ENCODE data around the gene TMEM192.
"Not testable (repeated sequence)": the region's sequence is repeated elsewhere in the genome, so short reads cannot be mapped to it uniquely, and the experiment has no call there.

Gene TMEM192

DNA sequence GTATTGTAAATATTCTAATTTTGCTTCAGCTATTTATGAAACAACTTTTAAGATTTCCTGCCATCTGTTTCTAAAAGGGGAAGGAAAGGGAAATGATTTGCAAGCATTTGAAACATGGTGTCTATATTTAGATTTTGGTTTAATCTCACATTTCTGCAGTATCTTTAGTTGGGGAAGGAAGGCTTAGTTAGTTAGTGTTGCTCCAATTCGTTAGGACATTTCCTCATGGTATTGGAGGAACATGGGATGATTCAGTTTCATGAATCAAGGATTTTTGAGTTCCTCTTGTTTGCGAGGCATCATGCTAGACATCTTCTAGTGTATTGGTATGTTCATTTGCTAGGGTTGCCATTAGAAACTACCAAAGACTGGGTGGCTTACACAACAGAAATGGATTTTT is 20.5 kb upstream of the TMEM192 start:
- Histone ChIP-seq H3K4me1 (peaks cover 35% of the 10 kb centered on the region), H3K27me3 (no peaks in the 10 kb centered on the region), H3K4me3 (peak overlapping the region; percentile 12; the same call in 1 of the 2 replicates), H3K36me3 (no peaks in the 10 kb centered on the region), H4K20me1 (no peaks in the 10 kb centered on the region), H3K9me3 (no peaks in the 10 kb centered on the region), H3K4me2 (peak overlapping the region; percentile 71), H3K9ac (peak overlapping the region; percentile 56; the same call in 1 of the 2 replicates), H3K27ac (peak overlapping the region; percentile 63)
- no peak for TF ChIP-seq Cebpa-rat (IDR thresholded peaks at IDR 0.05)

- TF ChIP-seq Cebpa-rat (IDR thresholded peaks at IDR 0.05): no peak
- no peaks in the 10 kb centered on the region for H4K20me1 ChIP-seq
- H3K4me3 ChIP-seq: no peak overlapping the region
- H3K4me1 ChIP-seq: peaks cover 35% of the 10 kb centered on the region
- no peaks in the 10 kb centered on the region for H3K27me3 ChIP-seq
- no peak overlapping the region for H3K27ac ChIP-seq
- peak overlapping the region; percentile 71 for H3K4me2 ChIP-seq
- H3K36me3 ChIP-seq: no peaks in the 10 kb centered on the region
- H3K9ac ChIP-seq: no peak overlapping the region
- no peaks in the 10 kb centered on the region for H3K9me3 ChIP-seq
Measured at GRCh38 chr4:165131247-165131832, 18.7 kb upstream of the TMEM192 start.

DNA sequence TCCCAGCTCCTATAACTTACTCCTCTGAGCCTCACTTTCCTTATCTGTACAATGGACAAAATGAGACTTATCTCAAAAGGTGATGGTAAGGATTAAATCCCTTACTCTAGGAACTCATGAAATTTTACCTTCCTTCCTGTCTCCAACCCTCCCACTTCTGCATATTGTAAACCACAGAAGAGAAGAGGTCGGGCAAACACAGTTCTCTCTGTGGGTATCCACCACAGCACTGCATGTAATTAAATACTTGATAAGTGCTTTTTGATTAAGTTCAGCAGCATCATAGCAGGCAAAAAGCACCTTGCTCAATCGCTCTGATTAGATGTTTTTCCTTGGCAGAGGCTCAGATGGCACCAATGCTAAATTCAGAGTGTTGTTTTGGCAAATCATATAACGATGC is 17.3 kb upstream of the TMEM192 start:
- no peak for TF ChIP-seq Cebpa-rat (IDR thresholded peaks at IDR 0.05)
- Histone ChIP-seq H4K20me1 (no peaks in the 10 kb centered on the region), H3K9me3 (peaks cover 6% of the 10 kb centered on the region; the same call in 1 of the 2 replicates), H3K4me2 (no peak overlapping the region), H3K27me3 (no peaks in the 10 kb centered on the region), H3K36me3 (no peaks in the 10 kb centered on the region), H3K4me3 (no peak overlapping the region), H3K9ac (no peak overlapping the region), H3K4me1 (peaks cover 35% of the 10 kb centered on the region), H3K27ac (no peak overlapping the region)

DNA sequence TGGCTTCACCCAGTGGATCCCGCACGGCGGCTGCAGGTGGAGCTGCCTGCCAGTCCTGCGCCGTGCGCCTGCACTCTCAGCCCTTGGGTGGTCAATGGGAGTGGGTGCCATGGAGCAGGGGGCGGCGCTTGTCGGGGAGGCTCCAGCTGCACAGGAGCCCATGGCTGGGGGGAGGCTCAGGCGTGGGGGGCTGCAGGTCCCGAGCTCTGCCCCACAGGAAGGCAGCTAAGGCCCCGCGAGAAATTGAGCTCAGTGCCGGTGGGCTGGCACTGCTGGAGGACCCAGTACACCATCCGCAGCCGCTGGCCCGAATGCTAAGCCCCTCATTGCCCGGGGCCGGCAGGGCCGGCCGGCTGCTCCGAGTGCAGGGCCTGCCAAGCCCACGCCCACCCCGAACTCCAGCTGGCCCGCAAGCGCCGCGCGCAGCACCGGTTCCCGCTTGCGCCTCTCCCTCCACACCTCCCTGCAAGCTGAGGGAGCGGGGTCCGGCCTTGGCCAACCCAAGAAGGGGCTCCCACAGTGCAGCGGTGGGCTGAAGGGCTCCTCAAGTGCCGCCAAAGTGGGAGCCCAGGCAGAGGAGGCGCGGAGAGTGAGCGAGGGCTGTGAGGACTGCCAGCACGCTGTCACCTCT is 13.3 kb upstream of the TMEM192 start:
- H3K9me3 ChIP-seq, H3K4me3 ChIP-seq, H3K27ac ChIP-seq, H3K27me3 ChIP-seq, H3K4me1 ChIP-seq, H4K20me1 ChIP-seq, H3K4me2 ChIP-seq, H3K9ac ChIP-seq, H3K36me3 ChIP-seq: not testable (repeated sequence)

GRCh38 chr4:165124488-165124887 is 11.8 kb upstream of the TMEM192 start:
- Histone ChIP-seq H3K4me3 (no peak overlapping the region), H3K27me3 (no peaks in the 10 kb centered on the region), H3K4me2 (no peak overlapping the region), H3K9ac (no peak overlapping the region), H4K20me1 (no peaks in the 10 kb centered on the region), H3K4me1 (no peaks in the 10 kb centered on the region), H3K9me3 (peaks cover 6% of the 10 kb centered on the region; the same call in 1 of the 2 replicates), H3K27ac (no peak overlapping the region), H3K36me3 (no peaks in the 10 kb centered on the region)
- no peak for TF ChIP-seq Cebpa-rat (IDR thresholded peaks at IDR 0.05)

- H4K20me1 ChIP-seq: no peaks in the 10 kb centered on the region
- H3K4me2 ChIP-seq: no peak overlapping the region
- no peak for TF ChIP-seq Cebpa-rat (IDR thresholded peaks at IDR 0.05)
- peaks cover 5% of the 10 kb centered on the region for H3K4me1 ChIP-seq
- H3K27ac ChIP-seq: no peak overlapping the region
- no peaks in the 10 kb centered on the region for H3K27me3 ChIP-seq
- H3K9ac ChIP-seq: no peak overlapping the region
- no peaks in the 10 kb centered on the region for H3K9me3 ChIP-seq
- no peaks in the 10 kb centered on the region for H3K36me3 ChIP-seq
- H3K4me3 ChIP-seq: no peak overlapping the region
Measured at GRCh38 chr4:165118256-165118909, 5.7 kb upstream of the TMEM192 start.

GRCh38 chr4:165115301-165115700 is 2.6 kb upstream of the TMEM192 start:
- Histone ChIP-seq H3K9me3 (no peaks in the 10 kb centered on the region), H3K36me3 (peaks cover 2% of the 10 kb centered on the region), H3K27me3 (no peaks in the 10 kb centered on the region), H4K20me1 (no peaks in the 10 kb centered on the region), H3K9ac (no peak overlapping the region), H3K4me2 (no peak overlapping the region), H3K4me3 (no peak overlapping the region), H3K4me1 (peaks cover 22% of the 10 kb centered on the region), H3K27ac (no peak overlapping the region)
- TF ChIP-seq Cebpa-rat (IDR thresholded peaks at IDR 0.05): no peak

DNA sequence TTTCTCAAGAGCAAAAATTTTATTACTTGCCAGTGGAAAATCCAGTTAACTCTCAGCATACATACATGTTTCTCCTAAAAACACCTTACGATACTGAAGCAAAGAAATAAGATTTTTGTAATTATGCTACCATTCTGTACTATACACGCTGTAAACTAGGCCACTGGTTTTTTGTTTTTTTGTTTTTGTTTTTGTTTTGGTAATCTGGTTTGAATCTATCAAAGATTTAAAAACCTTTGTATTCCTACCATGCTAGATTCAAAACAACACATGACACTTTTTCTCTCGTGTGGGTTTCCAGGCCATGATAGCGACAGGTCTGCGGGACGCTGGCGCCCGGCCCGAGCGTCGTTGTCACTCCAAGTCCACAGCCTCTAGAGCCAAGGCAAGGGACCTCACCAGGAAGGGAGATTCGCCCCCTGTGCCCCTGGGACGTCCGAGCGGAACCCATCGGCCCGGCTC is 723 bp downstream of the TMEM192 start:
- no peaks in the 10 kb centered on the region for H3K9me3 ChIP-seq
- H3K9ac ChIP-seq: peak overlapping the region; percentile 92
- TF ChIP-seq Cebpa-rat (IDR thresholded peaks at IDR 0.05): no peak
- H3K4me2 ChIP-seq: peak overlapping the region; percentile 68
- peaks cover 22% of the 10 kb centered on the region for H3K4me1 ChIP-seq
- no peaks in the 10 kb centered on the region for H3K27me3 ChIP-seq
- H3K4me3 ChIP-seq: peak overlapping the region; percentile 95
- 0 out of 2 replicates have a peak, but pooled peaks cover 2% of the 10 kb centered on the region for H4K20me1 ChIP-seq
- peak overlapping the region; percentile 91 for H3K27ac ChIP-seq
- peaks cover 14% of the 10 kb centered on the region for H3K36me3 ChIP-seq

GRCh38 chr4:165106518-165106917 is 6.1 kb downstream of the TMEM192 start:
- H3K36me3 ChIP-seq: peaks cover 33% of the 10 kb centered on the region
- peaks cover 10% of the 10 kb centered on the region for H3K4me1 ChIP-seq
- H4K20me1 ChIP-seq: peaks cover 9% of the 10 kb centered on the region; the same call in 1 of the 2 replicates
- H3K9ac ChIP-seq: no peak overlapping the region
- H3K9me3 ChIP-seq: no peaks in the 10 kb centered on the region
- no peak for TF ChIP-seq Cebpa-rat (IDR thresholded peaks at IDR 0.05)
- H3K27me3 ChIP-seq: no peaks in the 10 kb centered on the region
- H3K27ac ChIP-seq: no peak overlapping the region
- H3K4me2 ChIP-seq: no peak overlapping the region
- H3K4me3 ChIP-seq: no peak overlapping the region

DNA sequence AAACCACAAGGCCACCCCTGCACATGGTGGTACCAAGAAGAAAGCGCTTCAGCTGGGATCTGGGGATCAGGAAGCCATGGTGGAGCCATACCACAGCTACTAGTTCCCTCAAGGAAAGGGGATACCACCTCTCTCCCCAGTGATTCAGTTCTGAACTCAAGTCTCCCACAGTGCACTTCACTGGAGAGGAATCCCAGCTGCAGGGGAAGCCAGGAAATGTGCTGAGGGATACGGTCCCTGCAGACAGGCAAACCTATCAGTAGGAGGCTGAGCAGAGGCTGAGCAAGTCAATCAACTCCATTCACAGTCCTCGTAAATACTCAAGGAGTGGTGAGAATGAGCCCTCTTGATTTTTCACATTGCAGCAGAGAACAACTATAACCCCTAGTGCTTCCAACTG is 11.0 kb downstream of the TMEM192 start:
- TF ChIP-seq Cebpa-rat (IDR thresholded peaks at IDR 0.05): no peak
- Histone ChIP-seq H3K4me2 (no peak overlapping the region), H3K4me1 (no peaks in the 10 kb centered on the region; the same call in 1 of the 2 replicates), H3K27me3 (no peaks in the 10 kb centered on the region), H4K20me1 (peaks cover 5% of the 10 kb centered on the region; the same call in 1 of the 2 replicates), H3K9ac (no peak overlapping the region), H3K4me3 (no peak overlapping the region), H3K36me3 (peaks cover 58% of the 10 kb centered on the region), H3K9me3 (no peaks in the 10 kb centered on the region), H3K27ac (no peak overlapping the region)

Data from BLaER1 (cell line).